Nucleus accumbens (tissue), 56 donors: ENCODE results near the gene FOXN3.

Experiments used
- DNase-seq, 56 donors: peaks; one replicate each; lab custom pipeline; 2025; lab: John Stamatoyannopoulos, UW

FOXN3 gene

GRCh38 chr14:89146274-89146673, 270.8 kb downstream of the FOXN3 start:
- no peak for DNase-seq

DNA sequence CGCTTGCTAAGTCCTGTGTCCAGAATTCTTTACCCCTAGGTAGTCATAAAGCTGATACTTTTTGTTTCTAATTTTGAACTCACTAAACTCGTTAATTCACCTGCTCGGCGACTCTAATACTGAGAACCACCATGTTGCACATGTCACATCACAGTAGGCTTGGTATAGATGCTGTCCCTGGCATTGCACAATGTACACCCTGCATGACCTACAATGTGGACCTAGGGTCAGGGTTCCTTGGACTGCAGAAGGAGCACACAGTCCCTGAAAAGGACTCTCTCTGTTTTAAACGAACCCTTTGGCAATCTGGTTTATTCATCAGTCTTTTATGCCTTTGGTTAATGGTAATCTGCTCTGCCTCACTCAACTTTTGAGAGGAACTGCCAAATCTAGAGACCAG, 272.4 kb downstream of the FOXN3 start:
- DNase-seq = no peak

GRCh38 chr14:89144066-89144465, 273.0 kb downstream of the FOXN3 start:
- DNase-seq = no peak

GRCh38 chr14:89143595-89143994, 273.4 kb downstream of the FOXN3 start:
- DNase-seq = no peak

DNA sequence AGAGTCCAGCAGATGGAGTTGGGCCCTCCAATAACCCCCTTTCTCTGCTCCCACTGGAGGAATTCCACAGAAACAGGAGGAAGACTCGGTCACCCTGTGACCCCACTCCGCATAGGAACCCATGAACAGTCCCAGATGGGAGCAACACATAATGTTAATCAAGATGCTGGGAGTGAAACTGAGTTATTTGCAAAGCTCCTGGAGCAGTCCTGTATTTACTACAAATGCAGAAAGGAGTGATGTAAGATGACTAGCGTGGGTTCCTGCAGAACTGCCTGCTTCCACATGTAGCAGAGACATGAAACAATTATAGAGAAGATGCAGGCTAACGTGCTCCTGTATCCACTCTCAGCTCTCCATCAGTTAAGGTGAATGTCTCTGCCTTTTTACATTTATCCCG, 274.7 kb downstream of the FOXN3 start:
- no peak for DNase-seq

DNA sequence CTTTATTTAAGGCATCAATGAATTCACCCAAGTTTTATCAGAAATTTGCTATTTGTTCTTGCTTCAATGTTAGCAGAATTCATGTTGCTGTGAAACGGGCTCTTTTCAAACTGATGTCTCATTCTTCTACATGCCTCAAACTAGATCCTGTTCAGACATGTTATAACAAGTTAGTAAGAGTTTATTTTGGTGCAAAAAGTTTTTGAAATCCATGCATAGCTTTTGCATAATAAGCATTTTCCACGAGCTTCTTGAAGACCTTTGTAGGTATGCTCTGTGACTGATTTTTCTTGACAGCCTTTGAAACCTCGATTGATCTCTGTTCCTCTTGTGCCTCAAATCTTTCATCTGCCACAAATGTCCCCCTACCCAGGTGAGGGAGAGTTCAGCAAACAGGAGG, 275.2 kb downstream of the FOXN3 start:
- no peak for DNase-seq

DNA sequence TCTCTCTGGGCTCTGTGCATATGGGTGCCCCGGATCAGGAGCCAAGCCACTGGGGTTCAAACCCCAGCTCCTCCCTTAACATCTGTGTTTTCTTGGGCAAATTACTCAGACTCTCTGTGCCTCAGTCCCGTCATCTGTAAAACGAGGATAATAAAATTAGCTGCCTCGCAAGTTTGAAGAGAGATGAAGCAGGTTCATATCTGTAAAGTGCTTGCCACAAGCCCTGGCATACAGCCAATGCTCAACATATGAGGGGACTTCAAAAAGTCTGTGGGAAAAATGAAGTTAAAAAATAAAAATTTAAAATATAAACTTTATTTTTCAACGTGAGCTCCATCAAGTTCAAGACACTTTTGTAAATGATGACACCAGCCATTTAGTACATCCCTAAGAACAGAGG, 276.7 kb downstream of the FOXN3 start:
- DNase-seq = no peak

- DNase-seq = no peak
Measured at GRCh38 chr14:89139404-89140247, 277.4 kb downstream of the FOXN3 start.

DNA sequence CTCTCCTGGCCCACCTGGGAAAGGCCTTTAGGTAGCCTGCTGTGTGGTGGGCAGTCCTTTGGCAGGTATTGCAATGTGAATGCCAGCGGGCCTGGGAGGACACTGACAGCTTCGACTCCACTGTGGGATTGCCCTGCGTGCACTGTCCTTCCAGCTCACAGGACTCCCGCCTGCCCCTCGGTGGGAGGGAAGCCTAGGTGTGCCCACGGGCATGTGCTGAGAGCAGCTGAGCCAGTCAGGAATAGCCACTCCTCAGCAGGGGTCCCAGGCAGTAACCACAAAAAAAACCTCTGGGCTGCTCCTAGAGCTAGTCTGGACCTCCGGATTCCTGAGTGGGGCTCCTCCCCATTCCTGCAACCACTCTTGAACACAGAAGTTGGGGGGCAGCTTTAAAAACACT, 278.2 kb downstream of the FOXN3 start:
- DNase-seq = no peak

GRCh38 chr14:89137526-89138163, 279.4 kb downstream of the FOXN3 start:
- DNase-seq = peak in 1 of 56 donors; percentile 9

DNA sequence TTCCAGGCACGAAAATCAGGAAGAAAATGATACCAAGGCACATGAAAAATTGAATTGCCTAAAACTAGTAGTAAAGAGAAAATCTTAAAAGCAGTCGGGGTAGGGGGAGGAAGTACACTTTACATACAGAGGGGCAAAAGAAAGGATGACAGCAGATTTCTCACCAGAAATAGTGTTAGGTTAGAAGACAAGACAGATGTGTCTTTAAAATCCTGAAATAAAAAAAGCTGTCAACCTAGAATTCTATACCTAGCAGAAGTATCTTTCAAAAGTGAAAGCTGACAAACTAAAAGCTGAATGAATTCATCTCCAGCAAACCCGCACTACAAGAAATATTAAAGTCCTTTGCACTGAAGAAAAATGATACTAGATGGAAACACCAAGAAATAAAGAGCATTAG, 280.4 kb downstream of the FOXN3 start:
- no peak for DNase-seq

DNA sequence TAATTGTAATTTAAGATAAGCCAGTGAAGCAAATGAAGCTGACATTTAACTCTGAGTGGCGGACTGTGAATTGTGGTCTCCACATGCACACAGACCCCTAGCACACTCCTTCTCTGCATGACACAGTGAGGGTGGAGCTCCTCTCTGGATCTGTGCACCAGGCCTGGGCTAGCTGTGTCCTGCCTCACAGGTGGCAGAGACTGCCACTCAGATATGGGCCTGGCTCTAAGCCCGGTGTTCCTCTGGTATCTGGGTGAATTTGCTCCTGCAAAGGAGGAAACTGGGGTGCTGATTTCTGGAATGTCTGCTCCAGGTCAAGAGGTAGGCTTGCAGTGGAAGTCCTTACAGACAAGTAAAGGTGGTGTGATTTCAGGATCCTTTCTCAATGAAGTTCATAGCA, 282.4 kb downstream of the FOXN3 start:
- no peak for DNase-seq

- no peak for DNase-seq
Measured at GRCh38 chr14:89131004-89131750, 285.9 kb downstream of the FOXN3 start.

- DNase-seq = no peak
Measured at GRCh38 chr14:89129570-89129969, 287.5 kb downstream of the FOXN3 start.

GRCh38 chr14:89128311-89129026, 288.6 kb downstream of the FOXN3 start:
- no peak for DNase-seq

DNA sequence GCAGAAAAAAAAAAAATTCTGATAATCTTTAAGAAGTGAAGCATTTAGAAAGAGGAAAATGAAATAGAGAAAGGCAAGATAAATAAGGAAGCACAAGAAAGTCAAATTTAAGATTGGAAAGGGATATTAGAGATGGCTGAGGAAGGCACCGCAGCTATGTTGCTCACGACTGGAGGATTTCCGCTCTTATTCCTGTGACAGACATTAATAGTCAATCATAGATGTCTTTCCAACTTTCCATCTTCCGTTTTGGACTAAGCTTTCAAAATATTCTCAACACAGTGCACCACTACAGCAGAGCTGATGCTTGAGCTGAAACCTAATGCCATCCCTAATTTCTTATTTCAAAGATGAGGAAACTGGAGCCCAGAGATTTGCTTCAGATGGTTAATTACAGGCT, 290.6 kb downstream of the FOXN3 start:
- no peak for DNase-seq

DNA sequence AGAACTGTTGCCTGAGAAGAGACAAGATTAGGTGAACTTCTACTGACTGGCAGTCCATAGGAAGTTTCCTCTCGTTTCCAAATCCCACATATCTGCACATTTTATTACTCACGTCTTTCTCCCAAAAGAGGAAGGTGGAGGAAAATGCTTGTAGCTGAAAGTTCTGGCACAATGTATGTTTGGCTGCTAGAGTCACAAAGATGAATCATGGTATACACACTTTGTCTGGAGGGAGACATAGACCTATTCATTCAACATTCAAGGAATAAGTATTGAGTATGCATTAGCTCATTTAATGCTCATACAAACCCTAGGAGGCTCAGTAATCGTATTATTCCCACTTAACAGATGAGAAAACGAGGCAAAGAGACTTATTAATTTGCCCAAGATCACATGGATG, 291.8 kb downstream of the FOXN3 start:
- no peak for DNase-seq

DNA sequence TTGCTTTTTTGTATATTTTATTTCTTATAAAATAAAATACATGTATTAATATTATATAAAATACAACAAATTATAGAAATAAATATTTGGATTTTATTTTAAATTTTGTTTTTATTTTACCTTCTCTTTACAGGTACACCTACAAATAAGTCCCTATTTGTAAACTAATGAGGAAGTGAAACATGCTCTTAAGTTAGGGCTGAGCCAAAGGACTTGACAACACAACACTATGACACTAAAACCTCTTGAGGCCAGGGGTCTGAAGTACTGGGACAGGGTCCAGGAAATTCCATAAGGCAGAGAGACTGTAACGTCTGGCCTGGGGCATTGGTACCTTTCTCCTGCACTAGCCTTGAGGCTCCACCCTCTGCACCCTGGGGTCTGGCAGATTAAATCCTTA, 293.2 kb downstream of the FOXN3 start:
- no peak for DNase-seq

- no peak for DNase-seq
Measured at GRCh38 chr14:89123215-89123614, 293.8 kb downstream of the FOXN3 start.

GRCh38 chr14:89121968-89122620, 294.9 kb downstream of the FOXN3 start:
- no peak for DNase-seq
